Measurements from ENCODE around the gene CEACAM19. TPM values are rescaled to one million over a fixed set of nuclear protein-coding genes. Genes with fewer than 3 reads are reported as not detected.
"Not testable (repeated sequence)": the region's sequence is repeated elsewhere in the genome, so short reads cannot be mapped to it uniquely, and the experiment has no call there.

CEACAM19 gene
- polyA plus RNA-seq, 2 of the 4 experiments (the other 2 are of a cell fraction) = 7.2 to 8.2 TPM

GRCh38 chr19:44625637-44626036 is 45.6 kb upstream of the CEACAM19 start:
- Histone ChIP-seq H3K4me2 (peak overlapping the region; percentile 61), H3K27ac (peak overlapping the region; percentile 76 to 89), H3K4me1 (peaks cover 43% of the 10 kb centered on the region)
- TF ChIP-seq RARB (CRISPR knock-in tag; IDR thresholded peaks at IDR 0.05) = peak; percentile 34; the same call in 1 of the 2 replicates
- peak; percentile 72 for TF ChIP-seq ZFP36 (IDR thresholded peaks at IDR 0.05; ENCODE audit: borderline replicate concordance, partially characterized antibody)
- POLR2A ChIA-PET = interaction anchor here (1.5 to 2.9 kb wide), 3 partner anchors 18 to 125 kb away, joined by 3 to 16 read pairs (median 5); partner anchors contain the start of genes PVR and ZNF180
- not testable (repeated sequence) for DNase-seq (ENCODE audit: low read depth in 1 of 2, low spot score in 1 of 2); FAIRE-seq; H3K4me3 ChIP-seq; H3K9me3 ChIP-seq; ATAC-seq
- CTCF ChIA-PET = interaction anchor here (1.6 to 12.4 kb wide), 8 partner anchors 10 to 434 kb away, joined by 3 to 103 read pairs (median 6); partner anchors contain the start of gene IGSF23
- 50% methylated on average over 4 of the region's 4 CpGs for WGBS (ENCODE audit: missing lambda C conversion rate)

- H3K4me2 ChIP-seq = peak overlapping the region; percentile 61
- ChIA-PET POLR2A (interaction anchor here (1.4 to 2.9 kb wide), 4 partner anchors 17 to 126 kb away, joined by 3 to 16 read pairs (median 7); partner anchors contain the start of genes PVR and ZNF180), CTCF (interaction anchor here (0.6 to 12.4 kb wide), 15 partner anchors 9 to 434 kb away, joined by 3 to 103 read pairs (median 6); partner anchors contain the start of genes IGSF23 and PVR)
- TF ChIP-seq JUNB (IDR thresholded peaks at IDR 0.05) = peak; percentile 79
- TF ChIP-seq MAX (IDR thresholded peaks at IDR 0.05) = peak; percentile 81
- TF ChIP-seq PBX3 (IDR thresholded peaks at IDR 0.05) = peak; percentile 75
- no peak for TF ChIP-seq E2F6 (IDR thresholded peaks at IDR 0.05; ENCODE audit: borderline replicate concordance, low read depth)
- TF ChIP-seq MAZ (IDR thresholded peaks at IDR 0.05; ENCODE audit: borderline replicate concordance, low read depth, low read length) = no peak
- TF ChIP-seq GATA3 (IDR thresholded peaks at IDR 0.05; ENCODE audit: borderline replicate concordance) = peak; percentile 86; the same call in 1 of the 2 replicates
- TF ChIP-seq FOSL2 (IDR thresholded peaks at IDR 0.05) = peak; percentile 67; the same call in 1 of the 2 replicates
- peak; percentile 85 for TF ChIP-seq FOSL2 (CRISPR knock-in tag; IDR thresholded peaks at IDR 0.05)
- TF ChIP-seq SMC3 (IDR thresholded peaks at IDR 0.05) = 0 out of 3 replicates have a peak, but pooled peaks have one; percentile 39
- TF ChIP-seq BHLHE40 (IDR thresholded peaks at IDR 0.05; ENCODE audit: low read depth, low read length) = no peak
- peak; percentile 71; the same call in 1 of the 3 replicates for TF ChIP-seq BCL3 (IDR thresholded peaks at IDR 0.05)
- TF ChIP-seq ZFP36 (IDR thresholded peaks at IDR 0.05; ENCODE audit: borderline replicate concordance, partially characterized antibody) = peak; percentile 89
- no peak for TF ChIP-seq FOXS1 (CRISPR knock-in tag; IDR thresholded peaks at IDR 0.05)
- peak in 1 of 2 experiments; percentile 59; a peak in 2 of 5 replicates for TF ChIP-seq JUN (IDR thresholded peaks at IDR 0.05)
- no peak for TF ChIP-seq MYC (IDR thresholded peaks at IDR 0.05; ENCODE audit: borderline replicate concordance, low read length)
- peak; percentile 25 to 34; a peak in 4 of 5 replicates for TF ChIP-seq RAD21 (conservative IDR thresholded peaks at IDR 0.05 in 1 of 2, IDR thresholded peaks at IDR 0.05 in 1 of 2)
- no peak for TF ChIP-seq HOXA7 (CRISPR knock-in tag; IDR thresholded peaks at IDR 0.05)
- TF ChIP-seq NFE2L2 (conservative IDR thresholded peaks at IDR 0.05; ENCODE audit: low read length) = no peak
- TF ChIP-seq EP300 (IDR thresholded peaks at IDR 0.05) = peak; percentile 65 to 74; a peak in 2 of 5 replicates
- no peak for TF ChIP-seq CTCF (IDR thresholded peaks at IDR 0.05)
- peak in 1 of 2 experiments; percentile 55; a peak in 1 of 4 replicates for TF ChIP-seq CEBPB (IDR thresholded peaks at IDR 0.05)
- no peak for TF ChIP-seq FOSB (CRISPR knock-in tag; IDR thresholded peaks at IDR 0.05)
- no peak for TF ChIP-seq SREBF2 (IDR thresholded peaks at IDR 0.05)
- DNase-seq (ENCODE audit: low read depth in 1 of 2, low spot score in 1 of 2) (peak; percentile 79 to 93), FAIRE-seq (peak; percentile 99), ATAC-seq (peak; percentile 90 to 91)
- H3K9me3 ChIP-seq = no peaks in the 10 kb centered on the region
- WGBS (ENCODE audit: missing lambda C conversion rate) = 0% methylated on average over 1 of the region's 1 CpG
- H3K4me3 ChIP-seq = no peak overlapping the region
- H3K27ac ChIP-seq = peak overlapping the region; percentile 81 to 89
- H3K4me1 ChIP-seq = peaks cover 43% of the 10 kb centered on the region
Observed at GRCh38 chr19:44626048-44626624, 45.1 kb upstream of the CEACAM19 start.

All from A549 (cell line).